Frontal cortex (tissue), 4 donors: ENCODE results near the gene KIAA1671. TPM values are rescaled to one million over a fixed set of nuclear protein-coding genes. Genes with fewer than 3 reads are reported as not detected.

Source experiments
- DNase-seq, 2 donors: peaks; one replicate each; pipeline ENCODE4 v3.0.0; 2012; ENCODE audit warnings: low spot score in 2 of 2
- FAIRE-seq: peaks from 2 replicates; lab custom pipeline; 2012; peaks lifted over from hg19 to GRCh38; lab: Jason Lieb, UNC
- total RNA-seq: library from RNA; depleted of rRNA; stranded (reverse); fragments of >200 nt; gene quantifications from one replicate; pipeline ENCODE4 v1.2.3, GENCODE V29; 2014
- donor health status: control.
- donor health status: control.
- donor health status: control.

Gene KIAA1671
- total RNA-seq, 1 donor from 2014 or later: 4.1 TPM

GRCh38 chr22:25006354-25006753 is 53.8 kb downstream of the KIAA1671 start:
- FAIRE-seq (no peak), DNase-seq (no peak)

GRCh38 chr22:25007444-25008106 is 55.1 kb downstream of the KIAA1671 start:
- DNase-seq (no peak), FAIRE-seq (no peak)

- DNase-seq (no peak), FAIRE-seq (no peak)
Measured at GRCh38 chr22:25008666-25009065, 56.1 kb downstream of the KIAA1671 start.

- DNase-seq (no peak), FAIRE-seq (no peak)
Measured at GRCh38 chr22:25012741-25013143, 60.2 kb downstream of the KIAA1671 start.

GRCh38 chr22:25013607-25014006 is 61.1 kb downstream of the KIAA1671 start:
- no peak for DNase-seq
- FAIRE-seq: no peak

- FAIRE-seq (no peak), DNase-seq (no peak)
Measured at GRCh38 chr22:25014896-25015755, 62.6 kb downstream of the KIAA1671 start.

GRCh38 chr22:25016311-25016710 is 63.8 kb downstream of the KIAA1671 start:
- FAIRE-seq (no peak), DNase-seq (no peak)

GRCh38 chr22:25018009-25018408 is 65.5 kb downstream of the KIAA1671 start:
- FAIRE-seq (no peak), DNase-seq (no peak)

- FAIRE-seq: no peak
- DNase-seq: no peak
Measured at GRCh38 chr22:25019427-25020184, 67.1 kb downstream of the KIAA1671 start.

GRCh38 chr22:25021409-25021808 is 68.9 kb downstream of the KIAA1671 start:
- no peak for DNase-seq
- FAIRE-seq: no peak

GRCh38 chr22:25021976-25022711 is 69.6 kb downstream of the KIAA1671 start:
- FAIRE-seq (no peak), DNase-seq (no peak)

GRCh38 chr22:25023879-25024278 is 71.4 kb downstream of the KIAA1671 start:
- DNase-seq (no peak), FAIRE-seq (no peak)

- DNase-seq (no peak), FAIRE-seq (no peak)
Measured at GRCh38 chr22:25024895-25025294, 72.4 kb downstream of the KIAA1671 start.

- no peak for FAIRE-seq
- no peak for DNase-seq
Measured at GRCh38 chr22:25025491-25026400, 73.2 kb downstream of the KIAA1671 start.

- DNase-seq: no peak
- no peak for FAIRE-seq
Measured at GRCh38 chr22:25027043-25027906, 74.8 kb downstream of the KIAA1671 start.

GRCh38 chr22:25027959-25028840 is 75.7 kb downstream of the KIAA1671 start:
- FAIRE-seq: no peak
- no peak for DNase-seq

GRCh38 chr22:25028841-25029141 is 76.3 kb downstream of the KIAA1671 start:
- no peak for FAIRE-seq
- no peak for DNase-seq
